Measurements from ENCODE around the gene SPATA25.

SPATA25 gene

DNA sequence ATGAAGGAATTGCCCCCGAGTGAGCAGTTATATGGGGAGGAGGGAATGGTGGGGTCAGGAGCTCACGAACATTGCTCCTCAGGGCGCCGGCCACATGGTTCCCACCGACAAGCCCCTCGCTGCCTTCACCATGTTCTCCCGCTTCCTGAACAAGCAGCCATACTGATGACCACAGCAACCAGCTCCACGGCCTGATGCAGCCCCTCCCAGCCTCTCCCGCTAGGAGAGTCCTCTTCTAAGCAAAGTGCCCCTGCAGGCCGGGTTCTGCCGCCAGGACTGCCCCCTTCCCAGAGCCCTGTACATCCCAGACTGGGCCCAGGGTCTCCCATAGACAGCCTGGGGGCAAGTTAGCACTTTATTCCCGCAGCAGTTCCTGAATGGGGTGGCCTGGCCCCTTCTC lies 10.9 kb upstream of the SPATA25 start:
- in situ Hi-C loops (cut with MboI; ENCODE audit: low pct_unique_long_range_greater_than_20kb, low sequenced_read_pairs, unreplicated experiment) = no loop called here
- TF ChIP-seq, protein P1, sequence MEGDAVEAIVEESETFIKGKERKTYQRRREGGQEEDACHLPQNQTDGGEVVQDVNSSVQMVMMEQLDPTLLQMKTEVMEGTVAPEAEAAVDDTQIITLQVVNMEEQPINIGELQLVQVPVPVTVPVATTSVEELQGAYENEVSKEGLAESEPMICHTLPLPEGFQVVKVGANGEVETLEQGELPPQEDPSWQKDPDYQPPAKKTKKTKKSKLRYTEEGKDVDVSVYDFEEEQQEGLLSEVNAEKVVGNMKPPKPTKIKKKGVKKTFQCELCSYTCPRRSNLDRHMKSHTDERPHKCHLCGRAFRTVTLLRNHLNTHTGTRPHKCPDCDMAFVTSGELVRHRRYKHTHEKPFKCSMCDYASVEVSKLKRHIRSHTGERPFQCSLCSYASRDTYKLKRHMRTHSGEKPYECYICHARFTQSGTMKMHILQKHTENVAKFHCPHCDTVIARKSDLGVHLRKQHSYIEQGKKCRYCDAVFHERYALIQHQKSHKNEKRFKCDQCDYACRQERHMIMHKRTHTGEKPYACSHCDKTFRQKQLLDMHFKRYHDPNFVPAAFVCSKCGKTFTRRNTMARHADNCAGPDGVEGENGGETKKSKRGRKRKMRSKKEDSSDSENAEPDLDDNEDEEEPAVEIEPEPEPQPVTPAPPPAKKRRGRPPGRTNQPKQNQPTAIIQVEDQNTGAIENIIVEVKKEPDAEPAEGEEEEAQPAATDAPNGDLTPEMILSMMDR (IDR thresholded peaks at IDR 0.05; ENCODE audit: extremely low read depth, insufficient read depth, missing control alignments) = no peak
- DNase-seq (ENCODE audit: low spot score) = no peak

DNA sequence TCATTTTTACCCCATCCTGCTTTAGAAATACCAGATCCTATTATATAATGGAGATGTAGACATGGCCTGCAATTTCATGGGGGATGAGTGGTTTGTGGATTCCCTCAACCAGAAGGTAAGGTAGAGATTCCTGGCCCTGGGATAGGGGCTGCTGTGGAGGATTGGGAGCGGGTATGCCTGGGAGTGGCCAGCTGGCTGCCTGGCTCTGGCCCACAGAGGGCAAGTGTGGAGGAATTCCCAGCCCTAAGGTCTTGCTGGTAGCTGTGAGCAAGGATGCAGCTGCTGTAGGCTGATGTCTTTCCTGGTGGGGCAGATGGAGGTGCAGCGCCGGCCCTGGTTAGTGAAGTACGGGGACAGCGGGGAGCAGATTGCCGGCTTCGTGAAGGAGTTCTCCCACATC lies 10.3 kb upstream of the SPATA25 start:
- in situ Hi-C loops (cut with MboI; ENCODE audit: low pct_unique_long_range_greater_than_20kb, low sequenced_read_pairs, unreplicated experiment) = no loop called here
- TF ChIP-seq, protein P1 (IDR thresholded peaks at IDR 0.05; ENCODE audit: extremely low read depth, insufficient read depth, missing control alignments) = no peak
- no peak for DNase-seq (ENCODE audit: low spot score)

DNA sequence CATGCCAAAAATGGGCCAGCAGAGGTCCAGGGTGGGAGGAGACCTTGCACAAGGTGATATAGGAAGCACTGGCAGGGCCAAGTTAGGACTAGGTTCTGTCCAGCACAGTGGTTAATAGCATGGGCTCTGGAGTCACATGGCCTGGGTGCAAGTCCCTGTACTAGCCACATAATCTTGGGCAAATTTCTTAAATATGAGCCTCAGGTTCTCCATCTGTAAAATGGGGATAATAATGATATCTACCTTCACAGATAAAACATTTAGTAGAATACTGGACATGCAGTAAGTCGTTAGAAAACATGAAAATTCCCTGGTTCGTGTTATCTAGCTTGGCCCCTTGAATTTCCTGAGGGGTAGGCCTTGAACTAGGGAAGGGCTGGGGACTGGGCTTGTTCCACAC lies 9.9 kb upstream of the SPATA25 start:
- TF ChIP-seq, protein P1 (IDR thresholded peaks at IDR 0.05; ENCODE audit: extremely low read depth, insufficient read depth, missing control alignments) = no peak
- DNase-seq (ENCODE audit: low spot score) = no peak
- in situ Hi-C loops (cut with MboI; ENCODE audit: low pct_unique_long_range_greater_than_20kb, low sequenced_read_pairs, unreplicated experiment) = no loop called here

DNA sequence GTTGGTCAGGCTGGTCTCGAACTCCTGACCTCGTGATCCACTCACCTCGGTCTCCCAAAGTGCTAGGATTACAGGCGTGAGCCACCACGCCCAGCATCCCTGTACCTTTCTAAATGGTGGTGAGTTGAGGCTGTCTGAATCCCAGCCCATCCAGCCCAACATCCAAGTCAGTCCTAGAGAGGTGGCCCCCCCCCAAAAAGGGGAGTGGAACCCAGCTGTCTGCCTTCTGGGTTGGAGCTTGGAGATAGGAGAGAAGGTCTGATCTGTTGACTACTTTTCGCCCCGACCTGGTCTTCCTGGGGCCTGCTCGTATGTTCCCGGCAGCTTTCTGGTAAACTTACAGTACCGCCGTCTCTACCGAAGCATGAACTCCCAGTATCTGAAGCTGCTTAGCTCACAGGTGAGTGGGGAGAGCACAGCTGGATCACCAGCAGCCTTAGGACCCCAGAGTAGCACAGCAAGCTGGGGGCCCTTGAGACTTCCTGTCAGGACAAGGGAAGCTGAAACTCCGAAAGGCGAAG lies 9.3 kb upstream of the SPATA25 start:
- no peak for DNase-seq (ENCODE audit: low spot score)
- TF ChIP-seq, protein P1 (IDR thresholded peaks at IDR 0.05; ENCODE audit: extremely low read depth, insufficient read depth, missing control alignments) = no peak
- in situ Hi-C loops (cut with MboI; ENCODE audit: low pct_unique_long_range_greater_than_20kb, low sequenced_read_pairs, unreplicated experiment) = no loop called here

DNA sequence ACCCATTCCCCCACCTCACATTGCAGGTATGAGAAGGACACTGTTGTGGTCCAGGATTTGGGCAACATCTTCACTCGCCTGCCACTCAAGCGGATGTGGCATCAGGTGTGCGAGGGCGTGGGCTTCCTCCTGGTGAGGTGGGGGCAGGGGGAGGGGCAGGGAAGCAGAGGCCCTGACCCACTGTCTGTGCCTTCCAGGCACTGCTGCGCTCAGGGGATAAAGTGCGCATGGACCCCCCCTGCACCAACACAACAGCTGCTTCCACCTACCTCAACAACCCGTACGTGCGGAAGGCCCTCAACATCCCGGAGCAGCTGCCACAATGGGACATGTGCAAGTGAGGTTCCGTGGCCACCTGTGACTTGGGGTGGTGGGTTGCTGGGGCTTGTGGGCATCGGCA lies 7.4 kb upstream of the SPATA25 start:
- DNase-seq (ENCODE audit: low spot score) = no peak
- TF ChIP-seq, protein P1 (IDR thresholded peaks at IDR 0.05; ENCODE audit: extremely low read depth, insufficient read depth, missing control alignments) = no peak
- in situ Hi-C loops (cut with MboI; ENCODE audit: low pct_unique_long_range_greater_than_20kb, low sequenced_read_pairs, unreplicated experiment) = no loop called here

DNA sequence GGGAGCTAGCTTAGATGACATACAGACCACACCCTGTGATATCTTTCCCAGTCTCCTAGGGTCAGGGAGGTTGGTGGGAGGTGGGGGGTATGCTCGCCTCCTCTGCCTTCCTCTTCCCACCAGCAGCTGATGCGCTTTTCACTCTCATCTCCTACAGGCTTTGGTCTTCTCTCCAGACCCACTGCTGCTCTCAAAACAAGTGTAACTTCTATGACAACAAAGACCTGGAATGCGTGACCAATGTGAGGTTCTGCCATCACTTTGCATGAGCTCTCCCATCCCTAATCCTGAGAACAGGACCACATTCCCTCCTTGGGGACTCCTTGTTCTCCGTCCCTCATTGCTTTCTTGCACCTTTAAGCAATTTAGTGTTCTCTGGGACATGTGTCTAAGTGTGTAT lies 6.4 kb upstream of the SPATA25 start:
- no peak for DNase-seq (ENCODE audit: low spot score)
- in situ Hi-C loops (cut with MboI; ENCODE audit: low pct_unique_long_range_greater_than_20kb, low sequenced_read_pairs, unreplicated experiment) = no loop called here
- TF ChIP-seq, protein P1 (IDR thresholded peaks at IDR 0.05; ENCODE audit: extremely low read depth, insufficient read depth, missing control alignments) = no peak
